ENCODE results near the gene SART3.

DNA sequence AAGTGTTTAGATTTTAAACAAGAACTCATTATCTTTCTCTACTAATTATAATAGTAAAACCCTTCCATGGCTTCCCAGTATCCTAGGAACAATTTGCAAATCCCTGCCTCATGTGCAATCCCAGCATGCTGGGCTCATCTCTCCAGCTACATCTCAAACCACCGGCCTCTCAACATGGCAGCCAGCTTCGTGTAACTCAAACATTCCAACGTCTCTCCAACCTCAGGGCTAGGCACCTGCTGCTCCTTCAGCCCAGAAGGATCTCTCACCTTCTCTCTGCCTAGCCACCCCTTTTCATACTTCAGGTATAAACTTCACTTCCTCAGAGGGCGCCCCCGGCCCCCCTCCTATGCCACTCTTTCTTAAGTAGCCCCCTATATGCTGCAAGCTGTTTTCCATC is 7.2 kb downstream of the SART3 start:
- TF ChIP-seq POLR2A (IDR thresholded peaks at IDR 0.05; ENCODE audit: low read depth) (no peak), POLR2AphosphoS5 (IDR thresholded peaks at IDR 0.05) (no peak), EP300 (IDR thresholded peaks at IDR 0.05) (no peak)
- TF ChIP-seq, protein P1, sequence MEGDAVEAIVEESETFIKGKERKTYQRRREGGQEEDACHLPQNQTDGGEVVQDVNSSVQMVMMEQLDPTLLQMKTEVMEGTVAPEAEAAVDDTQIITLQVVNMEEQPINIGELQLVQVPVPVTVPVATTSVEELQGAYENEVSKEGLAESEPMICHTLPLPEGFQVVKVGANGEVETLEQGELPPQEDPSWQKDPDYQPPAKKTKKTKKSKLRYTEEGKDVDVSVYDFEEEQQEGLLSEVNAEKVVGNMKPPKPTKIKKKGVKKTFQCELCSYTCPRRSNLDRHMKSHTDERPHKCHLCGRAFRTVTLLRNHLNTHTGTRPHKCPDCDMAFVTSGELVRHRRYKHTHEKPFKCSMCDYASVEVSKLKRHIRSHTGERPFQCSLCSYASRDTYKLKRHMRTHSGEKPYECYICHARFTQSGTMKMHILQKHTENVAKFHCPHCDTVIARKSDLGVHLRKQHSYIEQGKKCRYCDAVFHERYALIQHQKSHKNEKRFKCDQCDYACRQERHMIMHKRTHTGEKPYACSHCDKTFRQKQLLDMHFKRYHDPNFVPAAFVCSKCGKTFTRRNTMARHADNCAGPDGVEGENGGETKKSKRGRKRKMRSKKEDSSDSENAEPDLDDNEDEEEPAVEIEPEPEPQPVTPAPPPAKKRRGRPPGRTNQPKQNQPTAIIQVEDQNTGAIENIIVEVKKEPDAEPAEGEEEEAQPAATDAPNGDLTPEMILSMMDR (IDR thresholded peaks at IDR 0.05): no peak
